ENCODE measurements around the gene MPRIP.

The MPRIP gene

GRCh38 chr17:17050346-17051345 is 8.4 kb downstream of the MPRIP start:
- DNase-seq (ENCODE audit: low read depth), result no peak

- DNase-seq (ENCODE audit: low read depth), result no peak
Measured at GRCh38 chr17:17051380-17051779, 9.1 kb downstream of the MPRIP start.

- DNase-seq (ENCODE audit: low read depth), result no peak
Measured at GRCh38 chr17:17051791-17052461, 9.7 kb downstream of the MPRIP start.

- no peak for DNase-seq (ENCODE audit: low read depth)
Measured at GRCh38 chr17:17052462-17053221, 10.4 kb downstream of the MPRIP start.

- DNase-seq (ENCODE audit: low read depth), result no peak
Measured at GRCh38 chr17:17053446-17054379, 11.5 kb downstream of the MPRIP start.

GRCh38 chr17:17054636-17055035 is 12.4 kb downstream of the MPRIP start:
- DNase-seq (ENCODE audit: low read depth), result no peak

- no peak for DNase-seq (ENCODE audit: low read depth)
Measured at GRCh38 chr17:17055286-17056155, 13.3 kb downstream of the MPRIP start.

DNA sequence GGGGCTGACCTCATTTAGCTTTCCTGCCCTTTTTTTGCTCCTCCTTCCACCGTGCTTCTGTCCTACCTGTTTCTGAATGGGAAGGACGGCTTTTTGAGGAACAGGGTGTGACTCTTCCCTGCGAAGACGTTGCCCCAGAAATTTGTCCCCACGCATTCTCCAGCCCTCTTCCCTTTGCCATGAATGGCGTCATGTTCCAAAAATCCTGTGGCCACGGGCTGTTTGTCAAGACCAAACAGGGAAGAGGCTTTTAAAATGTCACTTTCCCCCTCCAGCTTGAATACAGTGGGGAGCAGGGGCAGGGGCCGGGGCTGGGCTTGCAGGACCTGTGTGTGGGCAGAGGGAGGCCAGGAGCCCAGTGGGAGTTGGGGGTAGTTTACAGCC is 13.9 kb downstream of the MPRIP start:
- DNase-seq (ENCODE audit: low read depth), result no peak

- no peak for DNase-seq (ENCODE audit: low read depth)
Measured at GRCh38 chr17:17057057-17057551, 14.8 kb downstream of the MPRIP start.

DNA sequence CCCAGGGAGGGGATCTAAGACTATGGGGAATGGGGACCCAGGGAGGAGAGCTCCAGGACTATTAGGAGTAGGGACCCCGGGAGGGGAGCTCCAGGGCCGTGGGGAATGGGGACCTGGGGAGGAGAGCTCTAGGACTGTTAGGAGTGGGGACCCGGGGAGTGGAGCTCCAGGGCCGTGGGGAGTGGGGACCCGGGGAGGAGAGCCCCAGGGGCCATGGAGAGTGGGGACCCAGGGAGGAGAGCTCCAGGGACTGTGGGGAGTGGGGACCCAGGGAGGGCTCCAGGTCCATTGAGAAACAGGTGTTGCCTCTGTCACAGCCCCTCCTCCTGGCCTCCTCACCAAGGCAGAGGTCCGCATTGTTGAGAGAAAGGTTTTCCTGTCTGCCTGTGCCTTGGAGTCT is 16.0 kb downstream of the MPRIP start:
- DNase-seq (ENCODE audit: low read depth), result no peak

GRCh38 chr17:17059301-17059890 is 17.1 kb downstream of the MPRIP start:
- no peak for DNase-seq (ENCODE audit: low read depth)

- no peak for DNase-seq (ENCODE audit: low read depth)
Measured at GRCh38 chr17:17060001-17060922, 18.0 kb downstream of the MPRIP start.

- DNase-seq (ENCODE audit: low read depth), result no peak
Measured at GRCh38 chr17:17060930-17061329, 18.7 kb downstream of the MPRIP start.

- no peak for DNase-seq (ENCODE audit: low read depth)
Measured at GRCh38 chr17:17061516-17061915, 19.3 kb downstream of the MPRIP start.

GRCh38 chr17:17062356-17062755 is 20.1 kb downstream of the MPRIP start:
- no peak for DNase-seq (ENCODE audit: low read depth)

GRCh38 chr17:17062866-17063265 is 20.6 kb downstream of the MPRIP start:
- DNase-seq (ENCODE audit: low read depth), result no peak

DNA sequence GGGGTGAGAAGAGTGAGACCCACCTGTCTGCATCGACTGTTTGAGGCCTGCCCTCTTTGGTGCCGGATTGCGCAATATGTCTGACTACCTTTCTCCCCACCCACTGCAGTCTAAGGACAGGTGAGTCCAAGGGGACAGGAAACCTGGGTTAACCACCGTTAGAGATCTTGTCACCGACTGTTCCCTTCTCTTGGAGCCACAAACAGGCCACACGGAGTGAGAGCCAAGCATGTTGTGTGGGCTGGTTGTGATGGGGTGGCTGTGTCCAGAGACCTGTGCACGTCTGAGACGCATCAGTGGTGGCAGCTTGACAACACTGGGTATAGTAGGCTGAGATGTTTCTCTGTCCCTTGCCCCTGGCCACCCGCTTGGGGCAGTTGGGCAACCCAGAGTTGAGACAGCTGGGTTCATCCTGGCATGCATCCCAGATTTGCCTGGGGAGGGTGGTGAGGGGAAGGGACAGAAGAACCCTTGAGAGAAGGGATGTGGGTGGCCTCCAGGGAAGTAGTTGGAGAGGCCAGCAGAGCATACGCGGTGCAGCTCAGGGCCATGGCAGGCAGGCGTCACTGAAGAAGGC is 21.4 kb downstream of the MPRIP start:
- DNase-seq (ENCODE audit: low read depth), result no peak

- DNase-seq (ENCODE audit: low read depth), result no peak
Measured at GRCh38 chr17:17064322-17064721, 22.1 kb downstream of the MPRIP start.

All from HS-27A (cell line).